WERI-Rb-1 (cell line): ENCODE measurements around the gene SLC7A7.
"Not testable (repeated sequence)": the region's sequence is repeated elsewhere in the genome, so short reads cannot be mapped to it uniquely, and the experiment has no call there.

Experiments
- DNase-seq: peaks from one replicate; pipeline ENCODE4 v3.0.0-alpha.2; 2020
- H3K27ac ChIP-seq: fragments of 250-450 bp; sonication (Bioruptor Pico); 2 replicates; pipeline ENCODE4 v1.5.1; 2020; ENCODE audit warnings: mild to moderate bottlenecking, moderate library complexity
- H3K27me3 ChIP-seq: fragments of 250-450 bp; sonication (Bioruptor Pico); 2 replicates; pipeline ENCODE4 v1.5.1; 2021; ENCODE audit warnings: mild to moderate bottlenecking, low read depth, moderate library complexity; ENCODE audit not compliant: insufficient read depth, severe bottlenecking
- H3K36me3 ChIP-seq: fragments of 250-450 bp; sonication (Bioruptor Pico); 2 replicates; pipeline ENCODE4 v1.5.1; 2020; ENCODE audit warnings: mild to moderate bottlenecking, moderate library complexity
- H3K4me3 ChIP-seq: 2 replicates; pipeline ENCODE4 v1.5.1; 2011; ENCODE audit warnings: low read depth, mild to moderate bottlenecking, control low read depth, low read length
- H3K9me3 ChIP-seq: fragments of 250-450 bp; sonication (Bioruptor Pico); 2 replicates; pipeline ENCODE4 v1.5.1; 2021; ENCODE audit warnings: mild to moderate bottlenecking, moderate library complexity; ENCODE audit not compliant: severe bottlenecking
- CTCF ChIP-seq: IDR thresholded peaks from 2 replicates; pipeline ENCODE4 v1.5.1; 2011; ENCODE audit warnings: low read depth, mild to moderate bottlenecking, control low read depth, inconsistent platforms, low read length

The SLC7A7 gene

GRCh38 chr14:22780941-22781300, 34.3 kb downstream of the SLC7A7 start:
- Histone ChIP-seq H3K27me3 (no peaks in the 10 kb centered on the region), H3K36me3 (no peaks in the 10 kb centered on the region), H3K27ac (no peak overlapping the region)

GRCh38 chr14:22780105-22780679, 35.0 kb downstream of the SLC7A7 start:
- DNase-seq: peak; percentile 18
- H3K4me3 ChIP-seq: no peak overlapping the region
- TF ChIP-seq CTCF: no peak
- no peaks in the 10 kb centered on the region for H3K27me3 ChIP-seq
- H3K36me3 ChIP-seq: no peaks in the 10 kb centered on the region
- H3K9me3 ChIP-seq: no peaks in the 10 kb centered on the region
- no peak overlapping the region for H3K27ac ChIP-seq

More at GRCh38 chr14:22780941-22781300, 34.3 kb downstream of the SLC7A7 start:
- no peak for TF ChIP-seq CTCF
- Histone ChIP-seq H3K4me3 (no peak overlapping the region), H3K9me3 (no peaks in the 10 kb centered on the region)
- DNase-seq: no peak

GRCh38 chr14:22778084-22778483, 37.2 kb downstream of the SLC7A7 start:
- Histone ChIP-seq H3K4me3 (no peak overlapping the region), H3K9me3 (no peaks in the 10 kb centered on the region), H3K27ac (no peak overlapping the region), H3K36me3 (no peaks in the 10 kb centered on the region; the same call in 1 of the 2 replicates), H3K27me3 (no peaks in the 10 kb centered on the region)
- no peak for DNase-seq
- TF ChIP-seq CTCF: no peak

GRCh38 chr14:22776849-22777248, 38.4 kb downstream of the SLC7A7 start:
- H3K4me3 ChIP-seq, H3K36me3 ChIP-seq, H3K27ac ChIP-seq, H3K27me3 ChIP-seq, H3K9me3 ChIP-seq, DNase-seq: not testable (repeated sequence)

- no peak for TF ChIP-seq CTCF
- H3K27me3 ChIP-seq: no peaks in the 10 kb centered on the region
- no peak overlapping the region for H3K27ac ChIP-seq
- H3K4me3 ChIP-seq: no peak overlapping the region
- peaks cover 12% of the 10 kb centered on the region for H3K36me3 ChIP-seq
- no peak for DNase-seq
- H3K9me3 ChIP-seq: no peaks in the 10 kb centered on the region
Measured at GRCh38 chr14:22776215-22776614, 39.0 kb downstream of the SLC7A7 start.

- TF ChIP-seq CTCF: no peak
- H3K4me3 ChIP-seq: no peak overlapping the region
Measured at GRCh38 chr14:22774011-22774706, 41.1 kb downstream of the SLC7A7 start.

More at GRCh38 chr14:22774011-22774706, 41.1 kb downstream of the SLC7A7 start:
- DNase-seq: peak; percentile 62
- peaks cover 31% of the 10 kb centered on the region for H3K36me3 ChIP-seq
- H3K27ac ChIP-seq: no peak overlapping the region
- H3K9me3 ChIP-seq: no peaks in the 10 kb centered on the region
- no peaks in the 10 kb centered on the region for H3K27me3 ChIP-seq
